Right forelimb (tissue), 1 donor: ENCODE results near the gene NPLOC4.

ENCODE experiments used
- DNase-seq: peaks from one replicate; pipeline ENCODE4 v3.0.0-alpha.2; 2018

Gene NPLOC4

GRCh38 chr17:81582749-81583148 is 54.2 kb downstream of the NPLOC4 start:
- no peak for DNase-seq

DNA sequence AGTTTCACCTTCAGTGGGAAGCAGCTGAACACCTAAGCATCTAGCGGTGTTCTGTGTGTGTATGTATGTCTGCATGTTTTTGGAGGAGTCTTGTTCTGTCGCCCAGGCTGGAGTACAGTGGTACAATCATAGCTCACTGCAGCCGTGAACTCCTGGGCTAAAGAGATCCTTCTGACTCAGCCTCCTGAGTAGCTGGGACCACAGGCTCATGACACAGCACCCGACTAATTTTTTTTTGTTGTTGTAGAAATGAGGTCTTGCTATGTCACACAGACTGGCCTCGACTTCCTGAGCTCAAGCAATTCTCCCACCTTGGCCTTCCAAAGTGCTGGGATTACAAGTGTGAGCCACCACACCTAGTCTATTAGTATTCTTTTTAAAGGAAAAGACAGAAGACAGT is 54.6 kb downstream of the NPLOC4 start:
- no peak for DNase-seq

- no peak for DNase-seq
These were observed 55.2 kb downstream of the NPLOC4 start for GRCh38 chr17:81581758-81582157.

- DNase-seq: no peak
These were observed 56.4 kb downstream of the NPLOC4 start for GRCh38 chr17:81580481-81580880.

- DNase-seq: no peak
These were observed 57.0 kb downstream of the NPLOC4 start for GRCh38 chr17:81579821-81580321.

GRCh38 chr17:81579298-81579697 is 57.6 kb downstream of the NPLOC4 start:
- DNase-seq: no peak

DNA sequence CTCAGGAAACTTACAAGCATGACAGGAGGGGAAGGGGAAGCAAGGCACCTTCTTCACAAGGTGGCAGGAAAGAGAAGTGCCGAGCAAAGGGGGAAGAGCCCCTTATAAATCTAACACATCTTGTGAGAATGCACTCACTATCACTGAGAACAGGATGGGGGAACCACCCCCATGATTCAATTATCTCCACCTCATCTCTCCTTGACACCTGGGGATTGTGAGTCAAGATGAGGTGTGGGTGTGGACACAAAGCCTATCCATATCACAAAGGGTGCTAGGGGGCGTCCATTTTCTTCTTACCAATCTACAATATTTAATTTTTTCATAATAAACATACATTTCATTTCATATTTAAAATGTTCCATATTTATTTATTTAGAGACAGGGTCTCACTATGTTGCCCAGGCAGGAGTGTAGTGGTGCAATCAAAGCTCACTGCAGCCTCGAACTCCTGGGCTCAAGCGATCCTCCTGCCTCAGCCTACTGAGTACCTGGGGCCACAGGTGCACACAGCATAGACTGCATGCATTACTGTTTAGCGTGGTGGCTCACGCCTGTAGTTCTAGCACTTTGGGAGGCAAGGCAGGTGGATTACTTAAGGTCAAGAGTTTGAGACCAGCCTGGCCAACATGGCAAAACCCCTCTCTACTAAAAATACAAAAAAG is 58.2 kb downstream of the NPLOC4 start:
- no peak for DNase-seq

DNA sequence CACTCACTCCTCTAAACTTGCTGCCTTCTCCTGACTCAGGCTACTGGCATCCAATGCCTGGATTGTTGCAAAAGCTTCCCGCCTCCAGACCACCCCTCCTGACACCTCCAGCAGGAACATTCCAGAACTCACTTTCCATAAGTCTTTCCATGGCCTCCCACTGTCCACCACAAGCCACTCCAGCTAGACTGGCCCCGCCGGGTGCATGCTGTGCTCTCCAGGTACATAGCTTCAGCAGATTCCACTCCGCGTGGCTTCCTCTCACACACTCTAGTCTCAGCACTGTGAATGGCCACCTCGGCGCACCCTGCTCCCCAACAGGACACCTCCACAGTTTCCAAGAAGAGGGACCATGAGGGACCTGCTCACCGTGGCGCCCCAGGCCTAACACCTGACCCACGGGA is 58.9 kb downstream of the NPLOC4 start:
- no peak for DNase-seq

DNA sequence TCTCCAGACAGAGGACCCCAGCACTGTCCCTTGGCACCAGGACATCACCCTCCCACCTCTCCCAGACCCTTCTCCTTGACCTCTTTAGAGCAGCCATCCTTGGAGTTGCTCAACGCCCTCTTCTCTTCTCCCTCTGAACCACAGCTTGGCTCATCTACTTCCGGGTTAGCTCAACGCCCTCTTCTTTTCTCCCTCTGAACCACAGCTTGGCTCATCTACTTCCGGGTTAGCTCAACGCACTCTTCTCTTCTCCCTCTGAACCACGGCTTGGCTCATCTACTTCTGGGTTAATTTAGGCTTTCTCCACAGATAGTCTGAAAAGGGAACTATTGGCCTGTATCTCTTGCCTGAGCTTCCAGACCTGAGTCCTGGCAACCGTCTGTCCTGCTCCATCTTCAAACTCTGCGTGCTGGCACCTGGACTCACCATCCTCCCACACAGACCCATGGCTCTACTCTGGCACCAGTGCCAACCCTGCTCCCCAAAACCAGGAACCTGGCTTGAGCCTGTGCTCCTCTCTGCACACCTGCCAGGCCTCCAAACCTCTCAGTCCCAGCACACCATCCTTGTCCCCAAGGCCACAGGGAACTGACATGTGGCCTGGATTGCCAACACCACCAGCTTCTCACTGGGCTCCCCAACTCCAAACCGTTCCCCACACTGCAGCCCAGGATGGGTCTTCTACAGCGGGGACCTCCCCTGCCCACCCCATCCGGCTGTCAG is 59.5 kb downstream of the NPLOC4 start:
- no peak for DNase-seq

GRCh38 chr17:81576621-81577277 is 60.2 kb downstream of the NPLOC4 start:
- DNase-seq: no peak

DNA sequence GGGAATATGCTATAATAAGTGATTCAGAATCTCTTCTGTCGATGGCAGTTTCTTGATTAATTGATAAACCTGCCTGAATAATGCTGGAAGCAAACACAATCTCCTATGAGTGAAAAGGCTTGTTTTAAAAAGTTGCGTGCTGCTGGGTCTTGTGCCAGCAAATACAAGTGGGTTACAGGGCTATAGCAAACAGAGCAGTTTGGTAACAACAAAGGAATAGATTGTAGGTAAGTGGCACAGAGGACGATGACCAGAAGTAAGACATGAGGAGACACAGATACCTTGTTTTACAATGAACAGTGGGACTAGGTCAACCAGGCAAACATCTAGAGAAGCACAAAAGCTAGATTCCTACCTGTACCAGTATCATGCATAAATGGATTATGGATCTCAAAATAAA is 61.1 kb downstream of the NPLOC4 start:
- DNase-seq: no peak

DNA sequence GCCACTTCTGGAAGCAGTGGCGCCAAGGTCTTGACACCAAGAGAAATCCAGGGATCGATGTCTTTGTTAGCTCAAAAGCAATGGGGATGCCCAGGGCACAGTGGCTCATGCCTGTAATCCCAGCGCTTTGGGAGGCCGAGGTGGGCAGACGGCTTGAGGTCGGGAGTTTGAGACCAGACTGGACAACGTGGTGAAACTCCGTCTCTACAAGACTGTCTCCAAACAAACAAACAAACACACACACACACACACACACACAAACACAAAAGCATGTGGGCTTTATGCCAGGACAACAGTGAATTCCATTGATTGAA is 62.3 kb downstream of the NPLOC4 start:
- DNase-seq: no peak

DNA sequence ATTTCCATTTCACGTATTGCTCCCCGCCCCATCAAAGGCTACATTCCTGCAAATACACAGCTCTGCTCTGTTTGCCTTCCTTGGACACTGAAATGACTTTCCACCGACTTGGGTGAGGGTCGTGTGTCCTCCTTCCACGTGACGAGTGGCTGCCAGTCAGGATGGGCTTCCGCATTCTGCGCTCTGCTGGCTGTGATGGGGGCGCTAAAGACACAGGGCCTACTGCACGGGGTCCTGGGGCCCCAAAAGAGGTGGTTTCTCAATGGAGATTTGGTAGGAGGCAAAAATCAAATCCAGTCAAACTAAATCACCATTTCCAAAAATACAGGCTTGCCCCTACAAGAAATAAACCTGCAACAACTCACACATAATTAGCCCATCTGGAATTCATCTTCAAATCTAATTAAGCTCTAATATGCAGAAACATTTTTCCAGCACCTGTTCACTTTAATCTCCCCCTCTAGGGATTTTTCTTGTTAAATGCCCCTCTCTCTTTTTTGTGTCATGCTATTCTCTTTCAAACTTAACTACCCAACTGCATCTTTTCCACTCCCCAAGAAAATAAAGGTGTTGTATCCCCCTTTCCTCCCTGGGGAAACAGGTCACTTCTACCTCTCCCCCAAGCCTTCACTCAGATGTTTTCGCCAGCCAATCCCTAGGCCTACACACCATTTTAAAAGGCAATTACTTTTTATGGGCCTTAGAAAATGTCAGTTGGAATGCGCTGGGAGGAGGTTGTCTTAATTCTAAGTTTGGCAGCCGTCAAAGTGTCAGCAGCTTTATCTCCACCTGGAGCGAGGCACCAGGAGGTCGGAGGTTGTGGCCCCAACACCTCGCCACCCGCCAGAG is 62.9 kb downstream of the NPLOC4 start:
- no peak for DNase-seq

GRCh38 chr17:81572563-81573168 is 64.2 kb downstream of the NPLOC4 start:
- DNase-seq: no peak

- no peak for DNase-seq
These were observed 65.9 kb downstream of the NPLOC4 start for GRCh38 chr17:81570964-81571363.

DNA sequence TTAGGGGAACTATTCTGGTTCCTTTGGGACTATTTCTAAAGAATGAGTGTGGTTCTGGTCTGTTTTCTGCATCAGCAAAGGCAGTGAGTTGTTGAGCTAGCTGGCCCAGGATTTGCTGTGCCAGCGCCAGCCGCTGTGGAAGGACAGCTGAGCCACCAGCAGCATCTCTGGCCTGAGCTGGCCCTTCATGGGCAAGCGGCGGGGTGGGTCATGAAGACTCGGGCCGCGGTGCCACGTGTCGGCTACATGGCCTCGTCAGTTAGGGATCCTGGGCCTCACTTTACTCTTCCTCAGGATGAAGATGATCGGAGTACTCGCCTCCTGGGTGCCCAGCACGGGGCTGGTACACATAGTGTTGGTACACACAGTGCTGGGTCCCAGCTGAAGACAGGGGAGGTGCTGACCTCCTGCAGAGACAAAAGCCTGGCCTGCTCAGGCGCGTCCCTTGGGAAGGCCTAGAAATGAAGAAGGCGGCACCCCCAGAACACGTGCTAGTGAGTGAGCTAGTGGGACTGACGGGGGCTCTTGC is 66.9 kb downstream of the NPLOC4 start:
- no peak for DNase-seq

DNA sequence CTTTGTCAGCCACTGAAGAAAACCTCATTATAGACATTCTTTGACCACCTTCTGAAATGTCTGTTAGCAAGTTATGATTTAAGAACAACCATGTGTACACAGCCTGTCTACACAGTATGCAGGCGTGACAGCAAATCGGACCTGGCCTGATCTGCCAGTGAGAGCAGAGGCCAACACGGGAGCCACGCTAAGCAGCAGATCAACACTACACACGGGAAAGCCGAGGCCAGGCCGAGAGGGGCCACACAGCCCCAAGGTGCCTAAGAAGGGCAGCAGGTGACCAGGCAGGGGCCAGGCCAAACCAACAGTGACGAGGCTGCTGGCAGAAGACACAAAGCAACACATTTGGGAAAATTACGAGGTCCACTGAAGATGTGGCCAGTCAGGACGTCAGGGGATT is 68.5 kb downstream of the NPLOC4 start:
- no peak for DNase-seq

GRCh38 chr17:81567191-81567590 is 69.7 kb downstream of the NPLOC4 start:
- DNase-seq: no peak

GRCh38 chr17:81566461-81567126 is 70.3 kb downstream of the NPLOC4 start:
- DNase-seq: peak; percentile 86

GRCh38 chr17:81565231-81565630 is 71.7 kb downstream of the NPLOC4 start:
- DNase-seq: no peak

DNA sequence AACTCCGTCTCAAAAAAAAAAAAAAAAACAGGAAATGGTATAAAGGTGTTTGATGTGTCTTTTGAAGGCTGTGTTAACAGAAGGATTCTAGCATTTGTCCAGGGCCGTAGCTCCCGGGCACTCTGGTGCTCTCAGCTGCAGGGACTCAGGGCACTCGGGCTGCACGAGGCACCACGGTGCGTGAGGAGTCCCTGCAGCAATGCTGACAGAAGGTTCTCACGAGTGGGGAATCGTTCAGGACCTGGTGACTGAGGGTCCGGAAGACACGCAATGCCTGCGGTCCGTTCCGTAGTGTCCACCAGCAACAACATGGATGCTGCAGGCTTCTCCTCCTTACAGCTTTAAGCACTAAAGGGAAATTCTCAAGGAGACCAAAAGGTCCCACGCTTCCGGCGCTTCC is 72.1 kb downstream of the NPLOC4 start:
- no peak for DNase-seq
